Keratinocyte (primary cell): ENCODE data around the gene PCDHB4. TPM values are rescaled to one million over a fixed set of nuclear protein-coding genes. Genes with fewer than 3 reads are reported as not detected.
"Not testable (repeated sequence)": the region's sequence is repeated elsewhere in the genome, so short reads cannot be mapped to it uniquely, and the experiment has no call there.

ENCODE experiments used
- DNase-seq: peaks from one replicate; pipeline ENCODE4 v3.0.0-alpha.2; 2011; ENCODE audit warnings: low read depth, missing footprints, low spot score
- FAIRE-seq: peaks from 2 replicates; lab custom pipeline; 2011; peaks lifted over from hg19 to GRCh38; lab: Jason Lieb, UNC
- H2AFZ ChIP-seq: 2 replicates; pipeline ENCODE4 v1.6.0; 2012; ENCODE audit warnings: low read length, control low read depth, inconsistent platforms; ENCODE audit not compliant: control insufficient read depth
- H3K27ac ChIP-seq: 2 replicates; pipeline ENCODE4 v1.5.1; 2011; ENCODE audit warnings: low read length; ENCODE audit not compliant: control insufficient read depth, insufficient read depth
- H3K27me3 ChIP-seq: 3 replicates; pipeline ENCODE4 v1.6.0; 2011; ENCODE audit warnings: low read length; ENCODE audit not compliant: control insufficient read depth, insufficient read depth; ENCODE audit errors: extremely low read depth
- H3K36me3 ChIP-seq, 2 experiments: 2 replicates in 1 of 2; 3 replicates in 1 of 2; pipeline ENCODE4 v1.5.1; 2011; ENCODE audit warnings: low read length in 2 of 2, mild to moderate bottlenecking in 1 of 2; ENCODE audit not compliant: control insufficient read depth in 2 of 2, insufficient read depth in 2 of 2; ENCODE audit errors: extremely low read depth in 1 of 2
- H3K4me1 ChIP-seq: 3 replicates; pipeline ENCODE4 v1.5.1; 2011; ENCODE audit warnings: low read length; ENCODE audit not compliant: control insufficient read depth, insufficient read depth; ENCODE audit errors: extremely low read depth
- H3K4me2 ChIP-seq: 3 replicates; pipeline ENCODE4 v1.6.0; 2011; ENCODE audit warnings: low read depth, low read length; ENCODE audit not compliant: control insufficient read depth, insufficient read depth; ENCODE audit errors: extremely low read depth
- H3K4me3 ChIP-seq, 3 experiments: fragments of 200-600 bp in 1 of 3; sonication (generic) in 1 of 3; 2 replicates in 2 of 3; 3 replicates in 1 of 3; pipeline ENCODE4 v1.5.1; 2011 to 2016; ENCODE audit warnings: low read length in 3 of 3, mild to moderate bottlenecking in 3 of 3, control low read depth in 2 of 3, inconsistent platforms in 1 of 3, low read depth in 1 of 3, mixed read lengths in 1 of 3, mixed run types in 1 of 3, moderate library complexity in 1 of 3; ENCODE audit not compliant: control insufficient read depth in 2 of 3, insufficient read depth in 2 of 3; ENCODE audit errors: extremely low read depth in 1 of 3
- H3K79me2 ChIP-seq: 2 replicates; pipeline ENCODE4 v1.6.0; 2012; ENCODE audit warnings: low read length; ENCODE audit not compliant: control insufficient read depth, insufficient read depth
- H3K9ac ChIP-seq: 3 replicates; pipeline ENCODE4 v1.6.0; 2011; ENCODE audit warnings: low read length; ENCODE audit not compliant: control insufficient read depth, insufficient read depth; ENCODE audit errors: extremely low read depth
- H3K9me1 ChIP-seq: 3 replicates; pipeline ENCODE4 v1.6.0; 2011; ENCODE audit warnings: low read length; ENCODE audit not compliant: control insufficient read depth, insufficient read depth; ENCODE audit errors: extremely low read depth
- H3K9me3 ChIP-seq: 2 replicates; pipeline ENCODE4 v1.5.1; 2012; ENCODE audit warnings: low read depth, low read length; ENCODE audit not compliant: control insufficient read depth
- H4K20me1 ChIP-seq: 3 replicates; pipeline ENCODE4 v1.6.0; 2011; ENCODE audit warnings: low read length; ENCODE audit not compliant: control insufficient read depth, insufficient read depth; ENCODE audit errors: extremely low read depth
- CTCF ChIP-seq, 3 experiments: IDR thresholded peaks in 1 of 3; conservative IDR thresholded peaks in 1 of 3; optimal IDR thresholded peaks in 1 of 3; 2 replicates in 2 of 3; 3 replicates in 1 of 3; pipeline versions ENCODE3 to v1.5.1; 2011; ENCODE audit warnings: low read length in 3 of 3, mild to moderate bottlenecking in 3 of 3, moderate library complexity in 2 of 3, control low read depth in 1 of 3, inconsistent platforms in 1 of 3; ENCODE audit not compliant: insufficient read depth in 2 of 3; ENCODE audit errors: extremely low read depth in 1 of 3
- EZH2 ChIP-seq: IDR thresholded peaks from one replicate; pipeline ENCODE4 v1.6.1; 2012; ENCODE audit warnings: inconsistent platforms, mild to moderate bottlenecking, low read length, moderate library complexity
- dilution Hi-C: fragments of 300-500 bp; cut with MboI; formaldehyde crosslinking; loops from one replicate; pipeline ENCODE4 v1.7.0; 2020; ENCODE audit warnings: low sequenced_read_pairs; ENCODE audit not compliant: extremely low pct_ligation_motif_present
- polyA plus RNA-seq, 5 experiments: library from polyadenylated mRNA; depleted of rRNA in 3 of 5; stranded (reverse) in 3 of 5; stranded (forward) in 1 of 5; unstranded in 1 of 5; fragments of >200 nt; gene quantifications; 1 replicate in 1 of 5; 2 replicates in 3 of 5; 3 replicates in 1 of 5; pipeline versions ENCODE4 v1.2.1 to v1.2.3, GENCODE V29; 2011 to 2012; ENCODE audit warnings: missing spikeins in 2 of 5, low read depth in 1 of 5, low replicate concordance in 1 of 5

Gene PCDHB4
- polyA plus RNA-seq, 1 donor (not counting 4 experiments of a cell fraction or from before 2014, with no cell fraction given) = 0.04 TPM

DNA sequence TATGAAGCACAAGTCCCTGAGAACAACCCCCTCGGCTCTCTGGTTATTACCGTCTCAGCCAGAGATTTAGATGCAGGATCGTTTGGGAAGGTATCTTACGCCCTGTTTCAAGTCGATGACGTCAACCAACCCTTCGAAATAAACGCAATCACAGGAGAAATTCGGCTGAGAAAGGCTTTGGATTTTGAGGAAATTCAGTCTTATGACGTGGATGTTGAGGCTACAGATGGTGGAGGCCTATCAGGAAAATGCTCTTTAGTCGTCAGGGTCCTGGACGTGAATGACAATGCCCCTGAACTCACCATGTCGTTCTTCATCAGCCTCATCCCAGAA lies 29.3 kb downstream of the PCDHB4 start:
- Histone ChIP-seq H3K4me3 (no peak overlapping the region), H3K4me2 (no peak overlapping the region), H3K27ac (no peak overlapping the region), H3K27me3 (no peaks in the 10 kb centered on the region), H3K9me3 (no peaks in the 10 kb centered on the region), H3K9ac (no peak overlapping the region), H3K36me3 (no peaks in the 10 kb centered on the region), H2AFZ (no peak overlapping the region), H3K4me1 (no peaks in the 10 kb centered on the region), H3K79me2 (no peaks in the 10 kb centered on the region), H3K9me1 (no peaks in the 10 kb centered on the region), H4K20me1 (no peaks in the 10 kb centered on the region)
- FAIRE-seq = no peak
- TF ChIP-seq EZH2 = no peak
- no peak for TF ChIP-seq CTCF (optimal IDR thresholded peaks at IDR 0.05 in 1 of 3, IDR thresholded peaks at IDR 0.05 in 1 of 3, conservative IDR thresholded peaks at IDR 0.05 in 1 of 3; ENCODE audit: extremely low read depth in 1 of 3, insufficient read depth in 2 of 3, low read length in 3 of 3)
- no peak for DNase-seq
- dilution Hi-C loops = no loop called here

GRCh38 chr5:141151632-141152031 lies 30.0 kb downstream of the PCDHB4 start:
- H4K20me1 ChIP-seq, H3K27ac ChIP-seq, H3K27me3 ChIP-seq, H3K4me2 ChIP-seq, DNase-seq, H3K9me1 ChIP-seq, FAIRE-seq, H3K9me3 ChIP-seq, H3K79me2 ChIP-seq, H3K4me1 ChIP-seq, H3K4me3 ChIP-seq, dilution Hi-C loops, H3K36me3 ChIP-seq, H3K9ac ChIP-seq, H2AFZ ChIP-seq: not testable (repeated sequence)

GRCh38 chr5:141152096-141152495 lies 30.5 kb downstream of the PCDHB4 start:
- H3K4me1 ChIP-seq, H3K79me2 ChIP-seq: not testable (repeated sequence)

More at GRCh38 chr5:141152096-141152495, 30.5 kb downstream of the PCDHB4 start:
- H4K20me1 ChIP-seq, H3K9me3 ChIP-seq, H3K27me3 ChIP-seq, H3K9ac ChIP-seq, H3K36me3 ChIP-seq, H2AFZ ChIP-seq, H3K4me3 ChIP-seq, DNase-seq, dilution Hi-C loops, H3K9me1 ChIP-seq, H3K27ac ChIP-seq, H3K4me2 ChIP-seq, FAIRE-seq: not testable (repeated sequence)
